ENCODE results near the gene TRIM9. TPM values are rescaled to one million over a fixed set of nuclear protein-coding genes. Genes with fewer than 3 reads are reported as not detected.

Gene TRIM9
- total RNA-seq, 1 experiment from 2014 or later, result 4.2 TPM

GRCh38 chr14:51093371-51094281 lies 1.3 kb downstream of the TRIM9 start:
- peak; percentile 18 for DNase-seq (ENCODE audit: low read depth)

- no peak for DNase-seq (ENCODE audit: low read depth)
Observed at GRCh38 chr14:51092965-51093364, 1.9 kb downstream of the TRIM9 start.

- DNase-seq (ENCODE audit: low read depth), result no peak
Observed at GRCh38 chr14:51089278-51089677, 5.6 kb downstream of the TRIM9 start.

- DNase-seq (ENCODE audit: low read depth), result peak; percentile 54
Observed at GRCh38 chr14:51087031-51087441, 7.9 kb downstream of the TRIM9 start.

- DNase-seq (ENCODE audit: low read depth), result no peak
Observed at GRCh38 chr14:51086044-51086443, 8.9 kb downstream of the TRIM9 start.

- DNase-seq (ENCODE audit: low read depth), result no peak
Observed at GRCh38 chr14:51084962-51085361, 9.9 kb downstream of the TRIM9 start.

GRCh38 chr14:51084507-51084906 lies 10.4 kb downstream of the TRIM9 start:
- no peak for DNase-seq (ENCODE audit: low read depth)

GRCh38 chr14:51082349-51082748 lies 12.6 kb downstream of the TRIM9 start:
- DNase-seq (ENCODE audit: low read depth), result no peak

- no peak for DNase-seq (ENCODE audit: low read depth)
Observed at GRCh38 chr14:51081712-51082111, 13.2 kb downstream of the TRIM9 start.

- no peak for DNase-seq (ENCODE audit: low read depth)
Observed at GRCh38 chr14:51081209-51081608, 13.7 kb downstream of the TRIM9 start.

GRCh38 chr14:51080645-51081044 lies 14.3 kb downstream of the TRIM9 start:
- no peak for DNase-seq (ENCODE audit: low read depth)

GRCh38 chr14:51079489-51079888 lies 15.4 kb downstream of the TRIM9 start:
- DNase-seq (ENCODE audit: low read depth), result no peak

GRCh38 chr14:51079085-51079484 lies 15.8 kb downstream of the TRIM9 start:
- DNase-seq (ENCODE audit: low read depth), result no peak

- DNase-seq (ENCODE audit: low read depth), result no peak
Observed at GRCh38 chr14:51074701-51075385, 20.1 kb downstream of the TRIM9 start.

- DNase-seq (ENCODE audit: low read depth), result no peak
Observed at GRCh38 chr14:51073731-51074130, 21.2 kb downstream of the TRIM9 start.

- DNase-seq (ENCODE audit: low read depth), result no peak
Observed at GRCh38 chr14:51072976-51073375, 21.9 kb downstream of the TRIM9 start.

- peak; percentile 43 for DNase-seq (ENCODE audit: low read depth)
Observed at GRCh38 chr14:51071857-51072256, 23.0 kb downstream of the TRIM9 start.

- DNase-seq (ENCODE audit: low read depth), result peak; percentile 83
Observed at GRCh38 chr14:51070726-51071125, 24.2 kb downstream of the TRIM9 start.

GRCh38 chr14:51069055-51069454 lies 25.9 kb downstream of the TRIM9 start:
- DNase-seq (ENCODE audit: low read depth), result peak; percentile 90

- no peak for DNase-seq (ENCODE audit: low read depth)
Observed at GRCh38 chr14:51068268-51068667, 26.6 kb downstream of the TRIM9 start.

GRCh38 chr14:51067295-51067694 lies 27.6 kb downstream of the TRIM9 start:
- DNase-seq (ENCODE audit: low read depth), result no peak

GRCh38 chr14:51066576-51066975 lies 28.3 kb downstream of the TRIM9 start:
- DNase-seq (ENCODE audit: low read depth), result no peak

- no peak for DNase-seq (ENCODE audit: low read depth)
Observed at GRCh38 chr14:51059032-51059431, 35.9 kb downstream of the TRIM9 start.
